Mesodermal cell (in vitro differentiated cells): ENCODE measurements around the gene OR10P1.

ENCODE experiments used
- H3K27ac ChIP-seq: 2 replicates; pipeline ENCODE4 v1.7.0; 2013; ENCODE audit warnings: mild to moderate bottlenecking, low read depth, low read length, moderate library complexity; ENCODE audit not compliant: severe bottlenecking
- H3K36me3 ChIP-seq: 2 replicates; pipeline ENCODE4 v1.7.1; 2013; ENCODE audit warnings: mild to moderate bottlenecking, low read length, moderate library complexity; ENCODE audit not compliant: control insufficient read depth, insufficient read depth
- H3K4me1 ChIP-seq: one replicate; pipeline ENCODE4 v1.7.1; 2013; ENCODE audit warnings: mild to moderate bottlenecking, low read length; ENCODE audit not compliant: insufficient read depth, control insufficient read depth, poor library complexity, severe bottlenecking
- H3K4me3 ChIP-seq: 2 replicates; pipeline ENCODE4 v1.7.0; 2013; ENCODE audit warnings: low read length, control low read depth, mild to moderate bottlenecking; ENCODE audit not compliant: insufficient read depth, poor library complexity, severe bottlenecking; ENCODE audit errors: extremely low read depth
- H3K9me3 ChIP-seq: 2 replicates; pipeline ENCODE4 v1.7.1; 2013; ENCODE audit warnings: mild to moderate bottlenecking, low read length, moderate library complexity; ENCODE audit not compliant: control insufficient read depth
- whole genome bisulfite sequencing, 2 experiments: methylation state at CpG; one replicate each; pipeline ENCODE4 v1.1.5; 2013; ENCODE audit warnings: missing lambda C conversion rate in 2 of 2; ENCODE audit not compliant: insufficient coverage in 2 of 2; 5-methylcytosine and 5-hydroxymethylcytosine counted together

OR10P1 gene

GRCh38 chr12:55685671-55686070, 49.0 kb downstream of the OR10P1 start:
- Histone ChIP-seq H3K4me1 (peaks cover 8% of the 10 kb centered on the region), H3K36me3 (peaks cover 9% of the 10 kb centered on the region), H3K4me3 (no peak overlapping the region), H3K27ac (no peak overlapping the region), H3K9me3 (no peaks in the 10 kb centered on the region)
- 89 to 93% methylated on average over 5 of the region's 5 CpGs for WGBS, 2 experiments

- H3K4me1 ChIP-seq: peaks cover 4% of the 10 kb centered on the region
Observed at GRCh38 chr12:55686366-55687010, 49.8 kb downstream of the OR10P1 start.

More at GRCh38 chr12:55686366-55687010, 49.8 kb downstream of the OR10P1 start:
- Histone ChIP-seq H3K27ac (no peak overlapping the region), H3K9me3 (no peaks in the 10 kb centered on the region), H3K4me3 (no peak overlapping the region), H3K36me3 (peaks cover 9% of the 10 kb centered on the region)
- 89 to 92% methylated on average over 9 of the region's 9 CpGs for WGBS, 2 experiments
